Heart left ventricle (tissue), 13 donors: ENCODE measurements around the gene BHLHA9.

Experiments
- CTCF ChIP-seq, 12 donors: fragments of 200-600 bp; sonication (generic) in 4 of 12; IDR thresholded peaks; one replicate each; pipeline versions ENCODE4 v1.5.0 to v1.8.0; 2018 to 2022; ENCODE audit warnings: antibody characterized with exemption in 12 of 12, mild to moderate bottlenecking in 5 of 12
- POLR2A ChIP-seq, 2 donors: fragments of 450-650 bp; IDR thresholded peaks; one replicate each; pipeline ENCODE4 v1.6.1; 2017; ENCODE audit warnings: antibody characterized with exemption in 2 of 2, mild to moderate bottlenecking in 2 of 2, moderate library complexity in 2 of 2
- donor health status: ischemic (EF 13 %, LVEDD 7.1; RV severe dilation, severe dysfunction).
- donor health status: DM: no; HTN: yes; CAD: no.
- donor health status: DM: no; HTN: no; CAD: no.
- donor health status: ischemic (EF 25% LVEDD 6.9; RV normal size, moderate dysfunction).
- donor health status: ischemic (EF 25% LVEDD 5.7; RV mildly dilated, moderate dysfunction).
- donor health status: ischemic (EF 35%, LVEDD 5.7; RV mildly dilated, moderate dysfunction).
- donor health status: nonischemic (EF 11% LVEDD 7.7; RV severe dilation, severe dysfunction).
- donor health status: DM: yes; HTN: yes; CAD: no.
- donor health status: PGD.
- donor health status: ischemic (EF 29% LVEDD 5.4; RV normal size, mild dysfunction).
- donor health status: nonischemic (EF 23%, LVEDD 6.1; RV moderate dilation, normal function).

GRCh38 chr17:1244606-1245012 is 25.6 kb upstream of the BHLHA9 start:
- TF ChIP-seq CTCF (IDR thresholded peaks at IDR 0.05) (no peak), POLR2A (IDR thresholded peaks at IDR 0.05) (no peak)
